Kidney (tissue), 14 donors: ENCODE results near the gene EZH1. TPM values are rescaled to one million over a fixed set of nuclear protein-coding genes. Genes with fewer than 3 reads are reported as not detected.
A peak's percentile ranks its signal among the peaks of the same experiment; 100 is the strongest.

Experiments used
- DNase-seq, 5 donors: peaks; one replicate each; pipeline ENCODE4 v3.0.0-alpha.2; 2013 to 2020
- FAIRE-seq: peaks from 2 replicates; lab custom pipeline; 2012; peaks lifted over from hg19 to GRCh38; lab: Jason Lieb, UNC
- H3K27ac ChIP-seq, 2 donors: one replicate each; pipeline ENCODE4 v1.7.0; 2013; ENCODE audit warnings: low read depth in 2 of 2, low read length in 2 of 2, inconsistent platforms in 1 of 2
- H3K27me3 ChIP-seq: one replicate; pipeline ENCODE4 v1.7.1; 2013; ENCODE audit warnings: low read length, inconsistent platforms; ENCODE audit not compliant: control insufficient read depth, insufficient read depth
- H3K36me3 ChIP-seq, 3 donors: one replicate each; pipeline versions ENCODE4 v1.7.0 to v1.7.1; 2013; ENCODE audit warnings: low read length in 3 of 3, control low read depth in 1 of 3, inconsistent platforms in 1 of 3; ENCODE audit not compliant: insufficient read depth in 3 of 3, control insufficient read depth in 2 of 3
- H3K4me1 ChIP-seq, 3 donors: one replicate each; pipeline versions ENCODE4 v1.7.0 to v1.7.1; 2013; ENCODE audit warnings: low read length in 3 of 3, inconsistent platforms in 1 of 3, low read depth in 1 of 3; ENCODE audit not compliant: control insufficient read depth in 2 of 3, insufficient read depth in 2 of 3
- H3K4me3 ChIP-seq, 3 donors: one replicate each; pipeline versions ENCODE4 v1.7.0 to v1.8.1; 2013; ENCODE audit warnings: low read length in 3 of 3, control low read depth in 1 of 3, inconsistent platforms in 1 of 3
- H3K9ac ChIP-seq, 3 donors: one replicate each; pipeline versions ENCODE4 v1.7.0 to v1.7.1; 2013; ENCODE audit warnings: low read length in 3 of 3, control low read depth in 1 of 3, inconsistent platforms in 1 of 3
- H3K9me3 ChIP-seq, 3 donors: one replicate each; pipeline versions ENCODE4 v1.7.0 to v1.7.1; 2013; ENCODE audit warnings: low read length in 3 of 3, control low read depth in 1 of 3, inconsistent platforms in 1 of 3; ENCODE audit not compliant: control insufficient read depth in 2 of 3, insufficient read depth in 1 of 3
- intact Hi-C: fragments of 100-400 bp; cut with DNase I; formaldehyde crosslinking; loops from one replicate; pipeline ENCODE4 v1.11.1; 2022
- polyA plus RNA-seq: library from polyadenylated mRNA; stranded (reverse); fragments of 350-450 nt; fragmentation: Illumina TruSeq; extraction: RNeasy Lipid Tissue Mini Kit (QIAGEN cat#74804); gene quantifications from one replicate; pipeline ENCODE4 v1.2.3, GENCODE V29; 2014; ENCODE audit warnings: low read depth, low replicate concordance; ENCODE audit not compliant: insufficient read depth
- total RNA-seq: library from RNA; stranded (reverse); fragmentation: NEBNext Ultra II Directional; extraction: Animal tissue kit (Norgen Biotek cat#: 25700); gene quantifications from one replicate; pipeline ENCODE4 v1.2.1, GENCODE V29; 2021
- TF ChIP-seq, protein P1 (sequence below): IDR thresholded peaks from 3 replicates; pipeline ENCODE4 v1.5.1; 2012; ENCODE audit warnings: mild to moderate bottlenecking, moderate library complexity, borderline replicate concordance; ENCODE audit not compliant: insufficient read depth; ENCODE audit errors: extremely low read depth
- donor health status: control.
- donor health status: control.
- donor health status: control.
- donor health status: control.
- donor health status: control.
- donor health status: DM: yes; HTN: yes; CAD: no.
- donor health status: Normal renal cell carcinoma (clear cell type).

EZH1 gene
- total and polyA plus RNA-seq, 2 donors from 2014 or later = 20.8 to 59.2 TPM

DNA sequence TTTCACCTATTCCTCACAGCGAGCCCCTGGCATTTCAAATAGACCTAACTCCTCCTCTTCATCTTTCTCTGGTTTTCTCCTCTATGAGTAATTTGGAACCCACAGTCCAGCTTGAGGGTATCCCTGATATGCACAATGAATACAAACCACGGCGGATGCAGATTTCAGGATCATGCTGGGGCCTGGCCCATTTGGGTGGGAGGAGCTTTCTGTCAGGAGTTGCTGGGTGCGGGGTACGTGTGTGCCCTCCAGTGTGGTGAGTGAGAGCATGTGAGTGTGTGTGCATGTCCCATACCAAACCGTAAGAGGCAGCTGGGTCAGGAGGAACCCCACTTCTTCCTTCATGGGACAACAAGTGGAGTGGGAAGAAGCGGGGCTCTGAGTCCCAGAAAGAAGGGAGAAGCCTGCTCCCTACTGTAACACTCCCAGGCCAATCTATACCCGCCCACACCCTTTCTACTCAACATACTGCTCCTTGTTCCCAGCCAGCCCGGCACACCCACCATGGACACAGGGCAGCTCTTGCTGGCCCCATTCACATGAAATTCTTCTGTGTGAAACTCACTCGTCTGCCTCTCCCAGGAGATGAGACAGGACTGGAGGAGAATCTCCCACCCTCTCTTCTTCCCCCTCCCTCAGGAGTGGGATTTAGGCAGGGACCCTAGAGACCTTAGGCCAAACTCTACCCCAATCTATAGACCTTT is 44.1 kb downstream of the EZH1 start:
- Histone ChIP-seq H3K4me1 (no peaks in the 10 kb centered on the region), H3K27me3 (no peaks in the 10 kb centered on the region), H3K27ac (no peak overlapping the region), H3K36me3 (peaks cover 4 to 52% (median 34%) of the 10 kb centered on the region in 3 donors), H3K9ac (no peak overlapping the region), H3K4me3 (no peak overlapping the region), H3K9me3 (no peaks in the 10 kb centered on the region)
- TF ChIP-seq, protein P1, sequence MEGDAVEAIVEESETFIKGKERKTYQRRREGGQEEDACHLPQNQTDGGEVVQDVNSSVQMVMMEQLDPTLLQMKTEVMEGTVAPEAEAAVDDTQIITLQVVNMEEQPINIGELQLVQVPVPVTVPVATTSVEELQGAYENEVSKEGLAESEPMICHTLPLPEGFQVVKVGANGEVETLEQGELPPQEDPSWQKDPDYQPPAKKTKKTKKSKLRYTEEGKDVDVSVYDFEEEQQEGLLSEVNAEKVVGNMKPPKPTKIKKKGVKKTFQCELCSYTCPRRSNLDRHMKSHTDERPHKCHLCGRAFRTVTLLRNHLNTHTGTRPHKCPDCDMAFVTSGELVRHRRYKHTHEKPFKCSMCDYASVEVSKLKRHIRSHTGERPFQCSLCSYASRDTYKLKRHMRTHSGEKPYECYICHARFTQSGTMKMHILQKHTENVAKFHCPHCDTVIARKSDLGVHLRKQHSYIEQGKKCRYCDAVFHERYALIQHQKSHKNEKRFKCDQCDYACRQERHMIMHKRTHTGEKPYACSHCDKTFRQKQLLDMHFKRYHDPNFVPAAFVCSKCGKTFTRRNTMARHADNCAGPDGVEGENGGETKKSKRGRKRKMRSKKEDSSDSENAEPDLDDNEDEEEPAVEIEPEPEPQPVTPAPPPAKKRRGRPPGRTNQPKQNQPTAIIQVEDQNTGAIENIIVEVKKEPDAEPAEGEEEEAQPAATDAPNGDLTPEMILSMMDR = no peak
- no peak for FAIRE-seq
- no peak for DNase-seq
- intact Hi-C loops = no loop called here

DNA sequence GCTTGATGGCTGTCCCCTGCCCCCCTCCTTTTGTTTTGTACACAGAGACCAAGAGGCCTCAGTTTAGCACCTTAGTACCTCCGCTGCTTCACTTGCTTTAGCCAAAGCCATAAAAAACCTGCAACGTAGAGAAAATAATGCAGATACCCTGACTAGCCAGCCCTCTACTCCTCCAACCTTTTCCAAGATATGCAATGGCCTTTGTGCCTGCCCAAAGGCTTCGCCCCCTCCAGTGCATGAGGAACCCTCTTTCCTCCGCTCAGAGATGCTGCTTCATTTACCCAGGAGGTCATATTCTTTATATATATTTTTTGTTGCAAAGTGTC is 45.5 kb downstream of the EZH1 start:
- Histone ChIP-seq H3K27ac (no peak overlapping the region), H3K9me3 (no peaks in the 10 kb centered on the region), H3K4me3 (no peak overlapping the region), H3K4me1 (no peaks in the 10 kb centered on the region), H3K9ac (no peak overlapping the region), H3K36me3 (peaks cover 4 to 38% (median 26%) of the 10 kb centered on the region in 3 donors), H3K27me3 (no peaks in the 10 kb centered on the region)
- TF ChIP-seq, protein P1 = no peak
- intact Hi-C loops = no loop called here
- FAIRE-seq (no peak), DNase-seq (no peak)

DNA sequence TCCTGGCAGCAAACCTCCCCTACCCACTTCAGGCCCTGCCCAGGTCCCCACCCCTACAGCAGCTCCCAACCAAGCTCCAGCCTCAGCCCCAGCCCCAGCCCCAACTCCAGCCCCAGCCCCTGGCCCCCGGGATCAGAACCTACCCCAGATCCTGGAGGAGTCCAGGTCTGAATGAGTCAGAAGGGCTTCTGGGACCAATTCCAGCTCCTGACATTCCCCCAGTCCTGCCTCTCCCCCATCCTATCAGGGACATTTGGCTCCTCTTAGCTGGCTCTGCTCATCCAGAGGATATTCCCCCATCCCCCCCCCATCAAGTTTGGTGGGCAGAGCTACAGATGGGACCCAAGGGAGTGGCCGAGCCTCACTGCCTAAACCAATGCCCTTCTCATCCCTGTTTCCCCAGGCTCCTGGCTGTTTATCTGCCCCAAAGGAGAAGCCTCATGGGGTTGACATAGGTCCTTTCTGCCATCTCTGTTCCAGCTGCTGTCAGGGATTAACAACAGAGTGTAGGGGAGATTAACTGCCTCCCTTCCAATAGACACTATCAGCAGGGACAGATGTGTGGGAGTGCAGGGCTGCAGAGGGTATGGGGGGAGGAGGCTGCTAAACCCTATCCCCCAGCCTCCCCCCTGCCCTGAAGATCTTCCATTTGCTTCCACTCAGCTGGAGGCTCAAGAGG is 46.0 kb downstream of the EZH1 start:
- H3K4me3 ChIP-seq = no peak overlapping the region
- H3K27me3 ChIP-seq = no peaks in the 10 kb centered on the region
- peaks cover 4 to 34% (median 23%) of the 10 kb centered on the region in 3 donors for H3K36me3 ChIP-seq
- no peak overlapping the region for H3K9ac ChIP-seq
- H3K9me3 ChIP-seq = no peaks in the 10 kb centered on the region
- H3K27ac ChIP-seq = no peak overlapping the region
- no peaks in the 10 kb centered on the region for H3K4me1 ChIP-seq
- DNase-seq (peak in 3 of 5 donors; percentile 39 to 58 (median 39)), FAIRE-seq (no peak)
- intact Hi-C loops = no loop called here
- TF ChIP-seq, protein P1 = no peak
